Fibroblast of lung (primary cell): ENCODE results near the gene CDKL5. TPM values are rescaled to one million over a fixed set of nuclear protein-coding genes. Genes with fewer than 3 reads are reported as not detected.

Source experiments
- DNase-seq, 2 donors: peaks; one replicate each; pipeline versions ENCODE4 v3.0.0 to v3.0.0-alpha.2; 2010; ENCODE audit warnings: low read depth in 2 of 2
- H2AFZ ChIP-seq: 2 replicates; pipeline ENCODE4 v1.5.1; 2012; ENCODE audit warnings: low read length, control low read depth, inconsistent platforms
- H3K27ac ChIP-seq: 2 replicates; pipeline ENCODE4 v1.5.1; 2011; ENCODE audit warnings: low read length, control low read depth; ENCODE audit not compliant: insufficient read depth
- H3K27me3 ChIP-seq: 2 replicates; pipeline ENCODE4 v1.5.1; 2011; ENCODE audit warnings: mild to moderate bottlenecking, low read length; ENCODE audit not compliant: control insufficient read depth, insufficient read depth
- H3K36me3 ChIP-seq: 2 replicates; pipeline ENCODE4 v1.5.1; 2011; ENCODE audit warnings: low read length; ENCODE audit not compliant: control insufficient read depth, insufficient read depth
- H3K4me1 ChIP-seq: 2 replicates; pipeline ENCODE4 v1.5.1; 2011; ENCODE audit warnings: low read length; ENCODE audit not compliant: control insufficient read depth, insufficient read depth; ENCODE audit errors: extremely low read depth
- H3K4me2 ChIP-seq: 2 replicates; pipeline ENCODE4 v1.5.1; 2011; ENCODE audit warnings: low read length, control low read depth; ENCODE audit not compliant: insufficient read depth; ENCODE audit errors: extremely low read depth
- H3K4me3 ChIP-seq, 4 experiments: fragments of 200-600 bp in 1 of 4; sonication (generic) in 1 of 4; replicated peaks in 1 of 4; 2 replicates each; pipeline ENCODE4 v1.5.1; 2011 to 2016; ENCODE audit warnings: low read length in 4 of 4, low read depth in 3 of 4, mild to moderate bottlenecking in 3 of 4, control low read depth in 2 of 4, inconsistent platforms in 1 of 4, mixed read lengths in 1 of 4; ENCODE audit not compliant: insufficient read depth in 1 of 4; ENCODE audit errors: control extremely low read depth in 1 of 4
- H3K79me2 ChIP-seq: 2 replicates; pipeline ENCODE4 v1.5.1; 2012; ENCODE audit warnings: mild to moderate bottlenecking, low read length, inconsistent platforms; ENCODE audit not compliant: control insufficient read depth, insufficient read depth
- H3K9ac ChIP-seq: 2 replicates; pipeline ENCODE4 v1.5.1; 2011; ENCODE audit warnings: mild to moderate bottlenecking, low read length, control low read depth; ENCODE audit not compliant: insufficient read depth
- H3K9me3 ChIP-seq: 2 replicates; pipeline ENCODE4 v1.5.1; 2012; ENCODE audit warnings: low read depth, low read length; ENCODE audit not compliant: control insufficient read depth, insufficient read depth
- H4K20me1 ChIP-seq: 2 replicates; pipeline ENCODE4 v1.5.1; 2011; ENCODE audit warnings: low read length; ENCODE audit not compliant: control insufficient read depth, insufficient read depth; ENCODE audit errors: extremely low read depth
- EZH2 ChIP-seq: IDR thresholded peaks from 2 replicates; pipeline ENCODE4 v1.5.1; 2012; ENCODE audit warnings: low read length, control low read depth, mild to moderate bottlenecking; ENCODE audit errors: missing control alignments
- polyA plus RNA-seq, 2 donors: library from polyadenylated mRNA; depleted of rRNA in 1 of 2; stranded (reverse) in 1 of 2; unstranded in 1 of 2; fragments of >200 nt; gene quantifications; 2 replicates each; pipeline ENCODE4 v1.2.1, GENCODE V29; 2011 to 2012; ENCODE audit warnings: missing spikeins in 1 of 2
- total RNA-seq: library from RNA; depleted of rRNA; stranded (reverse); fragments of >200 nt; gene quantifications from 2 replicates; pipeline ENCODE4 v1.2.1, GENCODE V29; 2014
- TF ChIP-seq, protein P1 (sequence below), 2 donors: IDR thresholded peaks in 1 of 2; conservative IDR thresholded peaks in 1 of 2; 1 replicate in 1 of 2; 2 replicates in 1 of 2; pipeline ENCODE4 v1.5.1; 2011 to 2012; ENCODE audit warnings: low read length in 2 of 2, control low read depth in 1 of 2, inconsistent platforms in 1 of 2, low read depth in 1 of 2, mild to moderate bottlenecking in 1 of 2

CDKL5 gene
- total and polyA plus RNA-seq, 2 donors (not counting 1 experiment from before 2014, with no cell fraction given) = 5.0 to 6.6 TPM

DNA sequence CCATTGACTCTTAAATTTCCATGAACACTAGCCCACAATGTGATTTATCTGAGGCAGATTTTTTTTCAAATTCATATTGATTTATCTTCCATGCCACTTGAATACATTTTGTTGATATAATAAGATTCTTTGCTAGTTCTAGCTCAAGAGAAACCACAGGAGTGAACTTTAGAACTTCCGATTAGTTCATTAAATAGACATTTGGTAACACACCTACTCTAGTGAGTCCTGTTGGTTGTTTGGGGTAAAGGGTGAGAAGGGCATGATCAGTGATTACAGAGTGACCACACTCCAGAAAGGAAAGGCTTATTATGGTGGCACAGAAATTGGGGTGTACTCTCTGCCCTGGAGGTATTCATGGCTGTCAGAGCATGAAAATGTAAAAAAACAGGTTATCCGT lies 120.4 kb downstream of the CDKL5 start:
- DNase-seq = no peak
- TF ChIP-seq, protein P1, sequence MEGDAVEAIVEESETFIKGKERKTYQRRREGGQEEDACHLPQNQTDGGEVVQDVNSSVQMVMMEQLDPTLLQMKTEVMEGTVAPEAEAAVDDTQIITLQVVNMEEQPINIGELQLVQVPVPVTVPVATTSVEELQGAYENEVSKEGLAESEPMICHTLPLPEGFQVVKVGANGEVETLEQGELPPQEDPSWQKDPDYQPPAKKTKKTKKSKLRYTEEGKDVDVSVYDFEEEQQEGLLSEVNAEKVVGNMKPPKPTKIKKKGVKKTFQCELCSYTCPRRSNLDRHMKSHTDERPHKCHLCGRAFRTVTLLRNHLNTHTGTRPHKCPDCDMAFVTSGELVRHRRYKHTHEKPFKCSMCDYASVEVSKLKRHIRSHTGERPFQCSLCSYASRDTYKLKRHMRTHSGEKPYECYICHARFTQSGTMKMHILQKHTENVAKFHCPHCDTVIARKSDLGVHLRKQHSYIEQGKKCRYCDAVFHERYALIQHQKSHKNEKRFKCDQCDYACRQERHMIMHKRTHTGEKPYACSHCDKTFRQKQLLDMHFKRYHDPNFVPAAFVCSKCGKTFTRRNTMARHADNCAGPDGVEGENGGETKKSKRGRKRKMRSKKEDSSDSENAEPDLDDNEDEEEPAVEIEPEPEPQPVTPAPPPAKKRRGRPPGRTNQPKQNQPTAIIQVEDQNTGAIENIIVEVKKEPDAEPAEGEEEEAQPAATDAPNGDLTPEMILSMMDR (conservative IDR thresholded peaks at IDR 0.05 in 1 of 2, IDR thresholded peaks at IDR 0.05 in 1 of 2; ENCODE audit: low read depth in 1 of 2, low read length in 2 of 2) = no peak
- no peak overlapping the region for H2AFZ ChIP-seq
- no peak overlapping the region for H3K4me2 ChIP-seq
- H3K9ac ChIP-seq = no peak overlapping the region
- no peak overlapping the region for H3K4me3 ChIP-seq
- H3K36me3 ChIP-seq = no peaks in the 10 kb centered on the region
- no peaks in the 10 kb centered on the region for H3K9me3 ChIP-seq
- no peaks in the 10 kb centered on the region for H4K20me1 ChIP-seq
- no peaks in the 10 kb centered on the region for H3K27me3 ChIP-seq
- H3K27ac ChIP-seq = no peak overlapping the region
- no peaks in the 10 kb centered on the region for H3K4me1 ChIP-seq
- H3K79me2 ChIP-seq = no peaks in the 10 kb centered on the region

DNA sequence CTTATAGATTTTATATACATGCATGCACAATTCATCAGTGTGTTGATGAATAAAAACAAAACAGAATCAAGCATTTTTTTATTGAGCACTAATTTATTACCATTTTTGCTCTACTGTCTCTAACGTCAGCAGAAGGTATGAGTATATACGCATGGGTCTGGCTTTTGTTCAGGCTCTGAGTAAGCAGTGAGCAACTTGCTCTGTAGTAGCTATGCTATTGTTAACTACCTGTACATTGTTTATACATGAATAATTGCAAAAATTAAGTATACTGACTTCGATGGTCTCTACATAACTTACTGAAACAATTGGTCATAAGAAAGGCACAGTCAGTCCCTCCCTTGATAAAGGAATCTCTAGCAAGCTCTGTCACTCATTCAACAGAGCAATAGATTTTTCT lies 123.6 kb downstream of the CDKL5 start:
- TF ChIP-seq, protein P1 (conservative IDR thresholded peaks at IDR 0.05 in 1 of 2, IDR thresholded peaks at IDR 0.05 in 1 of 2; ENCODE audit: low read depth in 1 of 2, low read length in 2 of 2) = no peak
- TF ChIP-seq EZH2 = no peak
- Histone ChIP-seq H3K36me3 (no peaks in the 10 kb centered on the region), H3K79me2 (no peaks in the 10 kb centered on the region), H4K20me1 (no peaks in the 10 kb centered on the region), H3K27ac (no peak overlapping the region), H3K4me1 (no peaks in the 10 kb centered on the region), H3K4me2 (no peak overlapping the region), H3K4me3 (no peak overlapping the region), H3K9ac (no peak overlapping the region), H3K9me3 (no peaks in the 10 kb centered on the region), H2AFZ (no peak overlapping the region), H3K27me3 (no peaks in the 10 kb centered on the region)
- peak in 1 of 2 donors; percentile 27 for DNase-seq

DNA sequence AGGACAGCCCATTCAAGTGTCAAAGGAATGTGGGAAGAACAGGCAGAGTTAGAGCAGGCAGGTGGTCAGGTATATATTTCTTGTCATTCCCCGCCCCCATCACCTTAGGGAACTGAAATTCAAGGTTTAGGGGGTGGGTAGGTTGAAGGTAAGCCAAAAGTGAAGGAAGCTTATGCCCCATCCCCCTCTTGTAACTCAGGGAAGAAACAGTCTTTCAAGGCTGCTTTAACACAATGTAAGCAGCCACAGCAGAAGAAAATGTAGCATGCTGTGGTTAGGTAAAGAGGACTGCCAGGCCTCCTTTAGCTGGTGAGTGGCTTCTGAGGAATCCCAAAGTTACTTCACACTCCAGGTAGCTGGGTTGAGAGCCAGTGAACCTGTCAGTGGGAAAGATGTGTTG lies 124.2 kb downstream of the CDKL5 start:
- Histone ChIP-seq H2AFZ (no peak overlapping the region), H3K9ac (no peak overlapping the region), H3K27me3 (no peaks in the 10 kb centered on the region), H3K4me1 (no peaks in the 10 kb centered on the region), H3K9me3 (no peaks in the 10 kb centered on the region), H3K36me3 (no peaks in the 10 kb centered on the region), H3K4me2 (no peak overlapping the region), H4K20me1 (no peaks in the 10 kb centered on the region), H3K27ac (no peak overlapping the region), H3K79me2 (no peaks in the 10 kb centered on the region), H3K4me3 (no peak overlapping the region)
- TF ChIP-seq EZH2 = no peak
- TF ChIP-seq, protein P1 (conservative IDR thresholded peaks at IDR 0.05 in 1 of 2, IDR thresholded peaks at IDR 0.05 in 1 of 2; ENCODE audit: low read depth in 1 of 2, low read length in 2 of 2) = no peak
- DNase-seq = peak in 1 of 2 donors; percentile 19
